Hepatocyte (in vitro differentiated cells): ENCODE measurements around the gene TASP1.

Source experiments
- EZH2 ChIP-seq: fragments of 200-600 bp; sonication (generic); IDR thresholded peaks from 2 replicates; pipeline ENCODE4 v1.6.1; 2016; ENCODE audit warnings: antibody characterized with exemption, mild to moderate bottlenecking, borderline replicate concordance
- TF ChIP-seq, protein P1 (sequence below): fragments of 200-600 bp; sonication (generic); IDR thresholded peaks from 2 replicates; pipeline ENCODE4 v1.5.1; 2016; ENCODE audit warnings: antibody characterized with exemption, mild to moderate bottlenecking; ENCODE audit not compliant: poor library complexity

DNA sequence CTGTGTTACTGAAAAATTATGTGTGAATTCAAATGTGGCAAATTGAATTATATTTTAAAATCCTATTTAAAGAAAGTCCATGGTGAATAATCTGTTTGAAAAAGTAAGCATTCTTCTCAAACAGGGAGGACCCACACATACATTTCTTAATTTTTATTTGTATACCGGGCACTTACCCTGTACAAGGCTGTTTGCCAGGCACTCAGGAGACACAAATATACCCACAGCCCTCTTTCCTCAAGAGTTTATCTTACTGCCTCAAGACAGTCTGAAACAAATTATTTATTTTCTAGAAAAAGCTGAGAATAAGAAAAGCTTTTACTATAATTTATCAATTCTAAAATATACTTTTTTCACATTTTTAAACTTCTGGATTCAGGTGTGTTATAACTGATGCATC is 114.4 kb downstream of the TASP1 start:
- TF ChIP-seq, protein P1, sequence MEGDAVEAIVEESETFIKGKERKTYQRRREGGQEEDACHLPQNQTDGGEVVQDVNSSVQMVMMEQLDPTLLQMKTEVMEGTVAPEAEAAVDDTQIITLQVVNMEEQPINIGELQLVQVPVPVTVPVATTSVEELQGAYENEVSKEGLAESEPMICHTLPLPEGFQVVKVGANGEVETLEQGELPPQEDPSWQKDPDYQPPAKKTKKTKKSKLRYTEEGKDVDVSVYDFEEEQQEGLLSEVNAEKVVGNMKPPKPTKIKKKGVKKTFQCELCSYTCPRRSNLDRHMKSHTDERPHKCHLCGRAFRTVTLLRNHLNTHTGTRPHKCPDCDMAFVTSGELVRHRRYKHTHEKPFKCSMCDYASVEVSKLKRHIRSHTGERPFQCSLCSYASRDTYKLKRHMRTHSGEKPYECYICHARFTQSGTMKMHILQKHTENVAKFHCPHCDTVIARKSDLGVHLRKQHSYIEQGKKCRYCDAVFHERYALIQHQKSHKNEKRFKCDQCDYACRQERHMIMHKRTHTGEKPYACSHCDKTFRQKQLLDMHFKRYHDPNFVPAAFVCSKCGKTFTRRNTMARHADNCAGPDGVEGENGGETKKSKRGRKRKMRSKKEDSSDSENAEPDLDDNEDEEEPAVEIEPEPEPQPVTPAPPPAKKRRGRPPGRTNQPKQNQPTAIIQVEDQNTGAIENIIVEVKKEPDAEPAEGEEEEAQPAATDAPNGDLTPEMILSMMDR = no peak
- TF ChIP-seq EZH2 = no peak
